ENCODE results near the gene MKKS.

DNA sequence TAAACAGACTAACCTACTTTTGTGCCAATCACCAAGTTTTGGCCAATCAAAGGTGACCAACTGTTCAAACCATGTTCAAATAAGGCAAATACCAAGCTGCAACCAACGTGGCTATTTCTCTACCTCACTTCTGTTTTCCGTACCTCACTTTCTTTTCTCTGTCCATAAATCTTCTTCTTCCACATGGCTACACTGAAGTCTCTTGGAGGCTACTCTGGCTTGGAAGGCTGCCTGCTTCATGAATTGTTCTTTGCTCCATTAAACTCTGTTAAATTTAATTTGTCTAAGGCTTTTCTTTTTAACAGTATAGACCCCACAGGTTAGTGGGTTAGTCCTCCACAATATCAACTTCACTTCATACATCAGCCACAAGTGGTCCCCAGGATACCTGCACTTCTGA lies 58.8 kb downstream of the MKKS start:
- TF ChIP-seq GATA2 (IDR thresholded peaks at IDR 0.05; ENCODE audit: low read depth, low read length) (no peak), GATA3 (IDR thresholded peaks at IDR 0.05; ENCODE audit: low read depth, low read length) (no peak)

Data from SH-SY5Y (cell line).